ENCODE data around the gene GNG2. TPM values are rescaled to one million over a fixed set of nuclear protein-coding genes. Genes with fewer than 3 reads are reported as not detected.

GNG2 gene
- total and polyA plus RNA-seq, 2 donors from 2014 or later, result 4.0 to 35.6 TPM

DNA sequence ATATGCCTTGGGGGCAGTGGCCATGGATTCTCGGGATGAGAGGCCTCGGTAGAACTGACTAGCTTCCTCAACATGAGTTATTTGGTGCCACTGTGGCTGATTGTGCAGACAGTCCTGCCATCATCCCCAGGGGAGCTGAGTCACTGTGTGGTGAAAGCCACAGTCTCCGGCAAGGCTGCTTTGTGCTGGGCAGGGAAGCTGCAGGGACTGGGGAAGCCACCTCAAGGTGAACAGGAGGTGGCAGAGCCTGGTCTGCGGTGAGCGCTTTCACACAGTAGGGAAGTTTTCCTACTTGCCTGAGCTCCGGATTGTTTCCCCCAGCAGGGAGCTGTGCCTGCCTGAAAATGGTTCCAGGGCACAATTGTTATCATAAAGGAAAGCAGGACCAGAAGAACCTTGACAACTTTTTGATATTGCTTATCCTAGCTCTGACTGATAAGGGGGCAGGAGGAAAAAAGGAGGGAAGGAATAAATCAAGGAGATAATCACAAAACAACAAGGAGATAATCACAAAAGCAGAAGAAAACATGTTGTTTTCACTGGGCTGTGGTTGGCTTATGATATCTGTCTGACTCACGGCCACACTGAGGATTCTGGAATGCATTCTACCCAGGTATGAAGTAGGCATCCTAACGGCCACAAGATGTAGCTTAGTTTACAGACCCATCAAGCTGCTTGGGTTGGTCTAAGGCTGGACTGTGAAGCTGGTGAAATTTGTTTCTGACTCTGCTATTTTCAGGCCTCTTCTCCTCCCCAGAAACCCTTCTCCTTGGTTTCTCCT is 32.2 kb upstream of the GNG2 start:
- Histone ChIP-seq H3K4me3 (ENCODE audit: low read length in 3 of 3) (no peak overlapping the region), H3K27me3 (ENCODE audit: control insufficient read depth, insufficient read depth, low read length) (no peaks in the 10 kb centered on the region), H3K36me3 (ENCODE audit: control insufficient read depth in 2 of 3, insufficient read depth in 3 of 3, low read length in 3 of 3) (no peaks in the 10 kb centered on the region), H3K27ac (ENCODE audit: low read depth in 2 of 2, low read length in 2 of 2) (no peak overlapping the region), H3K9ac (ENCODE audit: low read length in 3 of 3) (no peak overlapping the region), H3K4me1 (ENCODE audit: control insufficient read depth in 2 of 3, insufficient read depth in 2 of 3, low read depth in 1 of 3, low read length in 3 of 3) (no peaks in the 10 kb centered on the region), H3K9me3 (ENCODE audit: control insufficient read depth in 2 of 3, insufficient read depth in 1 of 3, low read length in 3 of 3) (peaks cover 0 to 3% (median 0%) of the 10 kb centered on the region in 3 donors)
- intact Hi-C loops (cut with DNase I), result no loop called here
- DNase-seq (no peak), FAIRE-seq (no peak)
- TF ChIP-seq, protein P1, sequence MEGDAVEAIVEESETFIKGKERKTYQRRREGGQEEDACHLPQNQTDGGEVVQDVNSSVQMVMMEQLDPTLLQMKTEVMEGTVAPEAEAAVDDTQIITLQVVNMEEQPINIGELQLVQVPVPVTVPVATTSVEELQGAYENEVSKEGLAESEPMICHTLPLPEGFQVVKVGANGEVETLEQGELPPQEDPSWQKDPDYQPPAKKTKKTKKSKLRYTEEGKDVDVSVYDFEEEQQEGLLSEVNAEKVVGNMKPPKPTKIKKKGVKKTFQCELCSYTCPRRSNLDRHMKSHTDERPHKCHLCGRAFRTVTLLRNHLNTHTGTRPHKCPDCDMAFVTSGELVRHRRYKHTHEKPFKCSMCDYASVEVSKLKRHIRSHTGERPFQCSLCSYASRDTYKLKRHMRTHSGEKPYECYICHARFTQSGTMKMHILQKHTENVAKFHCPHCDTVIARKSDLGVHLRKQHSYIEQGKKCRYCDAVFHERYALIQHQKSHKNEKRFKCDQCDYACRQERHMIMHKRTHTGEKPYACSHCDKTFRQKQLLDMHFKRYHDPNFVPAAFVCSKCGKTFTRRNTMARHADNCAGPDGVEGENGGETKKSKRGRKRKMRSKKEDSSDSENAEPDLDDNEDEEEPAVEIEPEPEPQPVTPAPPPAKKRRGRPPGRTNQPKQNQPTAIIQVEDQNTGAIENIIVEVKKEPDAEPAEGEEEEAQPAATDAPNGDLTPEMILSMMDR (IDR thresholded peaks at IDR 0.05; ENCODE audit: borderline replicate concordance, extremely low read depth, insufficient read depth), result no peak

DNA sequence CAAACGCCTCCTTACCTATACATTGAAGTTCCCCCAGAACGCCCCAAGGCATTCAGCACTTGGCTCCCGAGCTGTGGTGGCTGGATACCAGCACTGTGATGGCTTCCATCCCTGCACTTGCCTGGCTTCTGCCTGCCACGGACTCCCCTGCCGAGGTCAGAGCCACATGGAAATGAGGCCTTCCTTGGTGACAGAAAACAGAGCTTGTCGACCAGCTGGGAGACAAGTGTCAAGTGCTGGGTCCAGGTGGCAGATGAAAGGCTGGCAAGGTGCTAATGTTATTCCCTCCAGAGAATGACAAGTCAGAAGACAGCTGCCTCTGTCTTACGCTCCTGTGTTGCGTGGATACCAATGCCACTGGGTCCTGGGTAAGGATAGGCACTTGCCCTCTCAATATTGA is 26.2 kb upstream of the GNG2 start:
- DNase-seq (no peak), FAIRE-seq (no peak)
- H3K9ac ChIP-seq (ENCODE audit: low read length in 3 of 3), result no peak overlapping the region
- H3K27ac ChIP-seq (ENCODE audit: low read depth in 2 of 2, low read length in 2 of 2), result no peak overlapping the region
- intact Hi-C loops (cut with DNase I), result no loop called here
- H3K9me3 ChIP-seq (ENCODE audit: control insufficient read depth in 2 of 3, insufficient read depth in 1 of 3, low read length in 3 of 3), result peaks cover 0 to 3% (median 0%) of the 10 kb centered on the region in 3 donors
- H3K36me3 ChIP-seq (ENCODE audit: control insufficient read depth in 2 of 3, insufficient read depth in 3 of 3, low read length in 3 of 3), result no peaks in the 10 kb centered on the region
- H3K4me1 ChIP-seq (ENCODE audit: control insufficient read depth in 2 of 3, insufficient read depth in 2 of 3, low read depth in 1 of 3, low read length in 3 of 3), result no peaks in the 10 kb centered on the region
- H3K4me3 ChIP-seq (ENCODE audit: low read length in 3 of 3), result no peak overlapping the region
- no peaks in the 10 kb centered on the region for H3K27me3 ChIP-seq (ENCODE audit: control insufficient read depth, insufficient read depth, low read length)
- TF ChIP-seq, protein P1 (IDR thresholded peaks at IDR 0.05; ENCODE audit: borderline replicate concordance, extremely low read depth, insufficient read depth), result no peak

DNA sequence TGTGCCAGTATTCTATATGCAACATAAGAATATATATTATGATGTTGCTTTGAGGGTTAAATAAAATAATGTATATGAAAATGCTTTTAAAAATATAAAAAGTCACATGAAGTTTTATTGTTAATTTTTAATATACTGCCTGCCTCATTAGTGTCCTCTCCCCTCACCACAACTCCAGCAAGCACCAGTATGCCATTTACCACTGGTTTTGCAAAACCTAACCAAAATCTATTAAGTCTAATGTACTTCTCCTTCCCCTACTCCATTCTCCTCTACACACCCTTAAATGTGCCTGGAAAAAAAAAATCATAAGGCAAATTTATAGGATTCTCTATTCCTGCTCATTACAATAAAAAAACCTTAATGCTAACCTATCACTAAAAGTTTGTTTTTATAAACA is 24.0 kb upstream of the GNG2 start:
- DNase-seq (no peak), FAIRE-seq (no peak)
- no peak overlapping the region for H3K9ac ChIP-seq (ENCODE audit: low read length in 3 of 3)
- no peaks in the 10 kb centered on the region for H3K27me3 ChIP-seq (ENCODE audit: control insufficient read depth, insufficient read depth, low read length)
- intact Hi-C loops (cut with DNase I), result no loop called here
- H3K4me1 ChIP-seq (ENCODE audit: control insufficient read depth in 2 of 3, insufficient read depth in 2 of 3, low read depth in 1 of 3, low read length in 3 of 3), result no peaks in the 10 kb centered on the region
- peaks cover 0 to 3% (median 0%) of the 10 kb centered on the region in 3 donors for H3K9me3 ChIP-seq (ENCODE audit: control insufficient read depth in 2 of 3, insufficient read depth in 1 of 3, low read length in 3 of 3)
- no peaks in the 10 kb centered on the region for H3K36me3 ChIP-seq (ENCODE audit: control insufficient read depth in 2 of 3, insufficient read depth in 3 of 3, low read length in 3 of 3)
- no peak overlapping the region for H3K4me3 ChIP-seq (ENCODE audit: low read length in 3 of 3)
- no peak overlapping the region for H3K27ac ChIP-seq (ENCODE audit: low read depth in 2 of 2, low read length in 2 of 2)
- TF ChIP-seq, protein P1 (IDR thresholded peaks at IDR 0.05; ENCODE audit: borderline replicate concordance, extremely low read depth, insufficient read depth), result no peak
